Glomerular endothelial cell (primary cell): ENCODE results near the gene IPO13. TPM values are rescaled to one million over a fixed set of nuclear protein-coding genes. Genes with fewer than 3 reads are reported as not detected.

Source experiments
- DNase-seq: peaks from one replicate; pipeline ENCODE4 v3.0.0-alpha.2; 2011; ENCODE audit warnings: low read depth, low spot score; ENCODE audit errors: extremely low read depth
- total RNA-seq: library from RNA; depleted of rRNA; stranded (reverse); fragments of >200 nt; gene quantifications from 2 replicates; pipeline ENCODE4 v1.2.3, GENCODE V29; 2015

IPO13 gene
- total RNA-seq: 21.2 and 27.1 TPM in 2 replicates

DNA sequence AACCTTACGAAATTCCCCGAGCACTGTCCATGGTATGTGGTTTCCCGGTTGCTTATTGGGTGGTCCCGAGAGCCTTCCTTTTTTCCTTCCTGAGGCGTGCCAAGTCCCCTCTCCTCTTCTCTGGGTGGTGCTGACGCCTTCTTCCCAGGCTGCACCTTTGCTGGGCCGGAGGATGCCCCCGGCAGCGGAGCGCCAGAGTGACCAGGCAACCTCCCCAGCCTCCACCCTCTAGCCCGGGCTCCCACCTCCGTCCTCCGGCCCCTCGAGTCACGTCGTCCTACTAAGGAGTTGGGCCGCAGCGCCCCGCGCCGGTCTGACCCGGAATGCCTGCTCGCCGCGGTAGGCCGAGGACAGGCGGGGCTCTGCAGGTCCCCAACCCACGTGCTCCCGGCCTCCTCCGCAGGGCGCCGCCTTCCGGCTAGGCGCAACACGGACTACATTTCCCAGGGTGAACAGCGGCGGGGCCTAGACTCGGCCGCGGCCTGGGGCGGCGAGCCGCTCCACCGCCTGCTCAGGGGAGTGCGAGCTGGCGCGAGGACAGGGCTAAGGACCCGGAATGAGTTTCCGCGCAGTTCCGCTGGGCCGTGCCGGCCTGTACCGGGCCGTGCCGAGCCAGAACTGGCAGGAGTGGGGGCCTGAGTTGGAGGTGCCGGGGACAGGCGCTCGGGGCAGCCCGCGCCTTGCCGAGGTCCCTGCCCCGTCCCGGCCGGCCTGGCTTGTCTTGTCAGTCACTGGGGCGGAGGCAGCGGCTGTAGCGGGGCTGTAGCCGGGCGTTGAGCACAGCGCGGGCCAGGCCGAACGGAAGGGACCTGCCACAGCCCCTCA, at the start of gene IPO13:
TSS of gene IPO13 (plus strand) at position 715 of the 825 bp plus-strand sequence. CDS start 651 bp downstream, outside the sequence.
- peak; percentile 44 for DNase-seq

GRCh38 chr1:43898981-43899380, 47.8 kb upstream of the IPO13 start:
- DNase-seq: no peak

DNA sequence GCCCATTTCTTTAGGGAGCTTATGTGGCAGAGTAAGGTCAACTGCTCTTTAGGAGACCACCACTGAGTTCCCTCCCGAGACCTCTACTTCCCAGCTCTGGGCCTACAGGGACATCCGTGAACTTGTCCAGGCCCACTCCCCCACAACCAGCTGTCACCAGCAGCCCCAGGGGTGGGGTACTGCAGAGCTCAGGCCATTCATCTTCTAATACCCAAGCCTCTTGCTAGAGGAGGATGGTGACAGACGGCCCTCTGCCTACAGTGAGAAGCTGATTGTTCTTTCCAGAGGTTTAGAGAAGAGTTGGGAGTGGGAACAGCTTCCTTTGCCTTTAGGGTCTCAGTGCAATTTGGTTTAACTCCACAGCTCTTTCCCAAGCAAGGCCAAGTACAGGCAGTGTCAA, 46.4 kb upstream of the IPO13 start:
- no peak for DNase-seq

DNA sequence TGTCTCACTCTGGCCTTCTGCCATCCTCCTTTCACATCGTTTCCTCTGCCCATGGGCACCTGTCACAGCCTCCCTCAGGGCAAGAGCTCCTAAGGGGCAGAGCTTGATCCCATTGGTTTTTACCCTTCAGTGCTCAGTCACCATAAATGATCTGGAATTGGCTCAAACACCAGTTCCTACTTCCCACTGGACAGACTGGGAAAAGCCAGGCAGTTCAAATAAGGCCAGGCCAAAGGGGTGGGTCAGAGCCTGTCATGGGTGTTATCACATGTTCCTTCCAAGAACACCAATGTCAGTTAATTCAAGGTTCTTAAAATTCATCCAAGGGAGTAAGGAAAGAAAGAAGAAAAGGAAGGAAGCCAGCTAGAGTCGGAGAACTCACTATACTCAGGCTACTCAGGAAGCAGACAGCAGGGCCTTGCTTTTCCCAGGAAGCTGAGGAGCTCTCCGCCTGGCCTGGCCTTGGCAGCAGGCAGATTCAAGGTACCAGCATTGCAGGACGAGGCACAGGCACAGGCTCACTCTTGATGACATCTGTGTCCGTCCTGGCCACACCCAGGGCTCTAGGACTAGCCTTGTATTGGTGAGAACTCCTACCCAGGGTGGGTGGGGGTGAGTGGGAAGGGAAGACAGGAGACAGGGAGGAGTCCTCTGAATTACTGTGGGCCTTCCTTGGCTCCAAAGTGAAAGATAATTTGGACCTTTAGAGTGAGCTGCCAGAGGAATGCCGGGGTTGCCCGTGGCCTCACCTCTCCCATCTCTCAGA, 45.4 kb upstream of the IPO13 start:
- DNase-seq: no peak

GRCh38 chr1:43902058-43902831, 44.5 kb upstream of the IPO13 start:
- no peak for DNase-seq

GRCh38 chr1:43904660-43905551, 41.8 kb upstream of the IPO13 start:
- DNase-seq: no peak

DNA sequence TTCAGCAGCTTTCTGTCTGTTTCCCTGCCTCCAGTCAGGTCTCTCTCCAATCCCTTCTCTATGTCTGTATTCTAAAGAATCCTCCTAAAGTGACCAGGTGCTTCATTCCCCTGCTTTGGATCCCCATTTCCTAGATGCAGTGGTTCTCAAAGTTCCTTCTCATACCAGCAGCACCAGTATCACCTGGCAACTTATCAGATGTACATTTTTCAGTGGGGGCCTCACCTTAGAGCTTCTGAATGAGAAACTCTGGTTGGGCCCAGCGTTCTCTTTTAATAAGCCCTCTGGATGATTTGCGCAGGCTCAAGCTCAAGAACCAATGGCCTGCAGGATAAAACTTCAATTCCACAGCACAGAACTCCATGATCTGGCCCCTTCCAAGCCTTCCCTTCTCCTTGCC, 38.5 kb upstream of the IPO13 start:
- DNase-seq: no peak

DNA sequence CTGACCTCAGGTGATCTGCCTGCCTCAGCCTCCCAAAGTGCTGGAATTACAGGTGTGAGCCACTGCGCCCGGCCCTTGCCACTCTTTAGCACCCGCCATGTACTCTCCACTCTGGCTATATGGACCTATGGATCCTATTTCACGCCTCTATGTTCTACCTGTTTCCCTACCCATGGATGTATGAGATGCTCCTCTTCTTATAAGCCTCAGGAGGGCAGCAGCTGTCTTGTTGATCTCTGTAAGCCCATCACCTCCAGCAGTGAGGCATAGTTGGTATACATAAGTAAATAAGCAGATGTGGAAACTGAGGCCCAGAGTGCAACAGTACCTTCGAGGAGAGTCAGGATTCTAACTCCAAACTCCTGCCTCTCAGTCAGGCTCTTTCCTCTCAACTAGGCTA, 37.9 kb upstream of the IPO13 start:
- DNase-seq: no peak

GRCh38 chr1:43910343-43910742, 36.4 kb upstream of the IPO13 start:
- DNase-seq: no peak

DNA sequence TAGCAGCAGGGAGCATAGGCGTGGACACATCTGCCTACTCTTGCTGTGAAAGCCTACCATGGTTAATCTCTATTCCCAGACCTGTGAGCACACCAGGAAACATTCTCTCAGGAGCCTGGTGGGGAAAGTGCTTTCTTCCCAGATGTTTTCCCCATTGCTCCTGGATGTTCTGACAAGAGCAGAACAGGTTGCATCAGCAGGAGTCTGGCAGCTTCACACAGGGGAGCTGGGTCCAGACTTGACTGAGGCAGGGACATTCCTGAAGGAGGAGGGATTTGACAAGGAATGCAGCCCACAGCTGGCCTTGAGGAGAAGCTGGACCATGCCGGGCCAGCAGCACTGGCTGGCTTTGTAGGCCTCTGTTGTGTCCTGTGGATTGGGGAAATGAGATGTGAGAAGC, 34.1 kb upstream of the IPO13 start:
- no peak for DNase-seq

DNA sequence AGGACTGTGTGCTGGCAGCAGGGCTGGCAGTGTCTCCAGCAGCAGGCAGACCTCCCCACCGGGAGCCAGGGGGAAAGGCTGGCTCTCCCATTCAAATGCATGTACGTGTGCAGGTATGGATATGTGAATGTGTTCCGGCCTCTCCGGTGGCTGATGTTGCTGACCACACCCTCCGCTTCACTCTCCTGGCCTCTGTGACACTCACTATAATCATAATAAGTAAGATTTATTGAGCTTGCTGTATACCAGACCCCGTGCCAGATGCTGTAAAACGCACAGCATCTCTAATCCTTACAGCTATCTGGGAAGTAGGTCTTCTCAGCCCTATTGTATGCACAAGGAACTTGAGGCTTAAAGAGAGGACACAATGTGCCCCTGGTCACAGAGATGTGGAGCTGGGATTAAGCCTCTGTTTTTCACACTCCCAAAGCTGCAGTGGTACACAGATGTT, 33.7 kb upstream of the IPO13 start:
- no peak for DNase-seq

GRCh38 chr1:43913666-43914360, 32.9 kb upstream of the IPO13 start:
- DNase-seq: no peak

- DNase-seq: no peak
Measured at GRCh38 chr1:43914576-43915525, 31.9 kb upstream of the IPO13 start.

GRCh38 chr1:43919906-43920305, 26.8 kb upstream of the IPO13 start:
- no peak for DNase-seq

GRCh38 chr1:43921022-43921421, 25.7 kb upstream of the IPO13 start:
- no peak for DNase-seq

DNA sequence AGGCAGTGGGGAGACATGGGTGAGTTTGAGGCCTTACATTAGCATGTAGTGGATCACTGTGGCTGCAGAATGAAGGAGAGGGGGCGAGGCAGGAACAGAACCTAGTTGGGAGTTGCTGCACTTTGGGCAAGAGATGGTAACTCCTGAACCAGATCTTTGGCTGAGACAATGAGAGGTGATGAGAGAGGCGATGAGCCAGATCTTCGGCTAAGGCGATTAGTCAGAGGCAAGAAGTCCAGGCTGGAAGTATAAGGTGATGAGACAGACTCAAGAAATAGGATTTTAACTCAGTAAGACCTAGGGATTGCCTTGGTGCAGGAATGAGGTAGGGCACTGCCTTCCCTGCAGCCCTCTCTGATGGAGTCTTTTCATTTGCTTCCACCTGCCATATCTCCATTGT, 22.2 kb upstream of the IPO13 start:
- no peak for DNase-seq

DNA sequence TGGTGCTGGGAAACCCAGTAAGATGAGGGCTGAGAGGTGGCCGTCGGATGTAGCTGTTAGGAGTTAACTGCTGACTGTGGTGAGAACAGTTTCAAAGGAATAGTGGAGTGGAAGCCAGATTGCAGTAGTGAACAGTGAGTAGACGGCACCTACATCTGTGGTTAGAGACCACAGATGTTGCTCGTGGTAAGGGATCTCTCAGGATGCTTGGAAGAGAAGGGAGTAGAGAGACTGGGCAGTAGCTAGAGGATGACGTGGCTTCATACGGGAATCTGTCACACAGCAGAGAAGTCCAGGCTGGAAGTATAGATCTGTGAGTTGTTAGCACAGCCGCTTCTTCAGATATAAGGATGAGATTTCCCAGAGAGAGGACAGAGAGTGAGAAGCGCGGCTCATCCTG, 20.9 kb upstream of the IPO13 start:
- no peak for DNase-seq

GRCh38 chr1:43930168-43930948, 16.4 kb upstream of the IPO13 start:
- no peak for DNase-seq
